Renal cortex interstitium (tissue), 11 donors: ENCODE measurements around the gene SPSB2. TPM values are rescaled to one million over a fixed set of nuclear protein-coding genes. Genes with fewer than 3 reads are reported as not detected.

Source experiments
- DNase-seq, 11 donors: peaks; one replicate each; pipeline ENCODE4 v3.0.0-alpha.2; 2013; ENCODE audit warnings: low read depth in 9 of 11, low spot score in 4 of 11; ENCODE audit errors: extremely low read depth in 1 of 11
- polyA plus RNA-seq, 3 donors: library from polyadenylated mRNA; unstranded; fragments of 120-200 nt; gene quantifications; one replicate each; pipeline ENCODE4 v1.2.1, GENCODE V29; 2013; ENCODE audit not compliant: insufficient read length in 3 of 3

The SPSB2 gene
- polyA plus RNA-seq, 3 donors: 7.5 to 15.1 (median 9.3) TPM

DNA sequence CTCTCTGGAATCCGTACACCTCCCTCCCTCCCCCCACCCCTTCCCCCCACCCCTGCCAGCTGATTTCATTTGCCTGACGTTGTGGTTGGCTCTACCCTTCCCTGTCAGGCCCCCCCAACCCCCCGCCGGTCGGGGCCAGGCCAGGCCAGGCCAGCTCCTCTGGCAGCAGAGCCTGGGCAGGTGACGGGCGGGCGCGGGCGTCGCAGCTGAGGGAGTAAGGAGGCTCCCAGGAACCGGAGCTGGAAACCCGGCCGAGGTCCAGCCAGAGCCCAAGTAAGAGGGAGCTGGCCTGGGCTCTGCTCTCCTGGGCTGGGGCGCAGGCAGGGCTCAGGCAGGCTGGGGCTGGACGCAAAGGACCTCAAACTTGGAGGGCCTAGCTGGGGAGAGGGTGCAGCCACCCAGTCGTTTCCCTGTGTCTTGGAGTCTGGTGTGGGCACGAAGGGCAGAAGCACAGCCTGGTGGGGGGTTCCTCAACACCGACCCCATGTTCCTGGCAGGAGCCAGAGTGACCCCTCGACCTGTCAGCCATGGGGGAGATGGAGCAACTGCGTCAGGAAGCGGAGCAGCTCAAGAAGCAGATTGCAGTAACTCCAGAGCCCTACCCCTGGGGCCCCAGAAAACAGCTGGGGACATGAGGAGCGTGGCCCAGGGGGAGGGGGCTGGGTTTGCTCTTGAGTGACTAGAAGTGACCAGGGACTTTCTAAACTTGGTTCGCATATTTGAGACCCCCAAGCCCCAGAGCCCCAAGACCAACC, 32.2 kb downstream of the SPSB2 start, which contains the start of gene GNB3:
GNB3 (plus strand) TSS at position 165 of the 755 bp plus-strand sequence; CDS start at position 528, 363 bp downstream.
- DNase-seq: no peak

DNA sequence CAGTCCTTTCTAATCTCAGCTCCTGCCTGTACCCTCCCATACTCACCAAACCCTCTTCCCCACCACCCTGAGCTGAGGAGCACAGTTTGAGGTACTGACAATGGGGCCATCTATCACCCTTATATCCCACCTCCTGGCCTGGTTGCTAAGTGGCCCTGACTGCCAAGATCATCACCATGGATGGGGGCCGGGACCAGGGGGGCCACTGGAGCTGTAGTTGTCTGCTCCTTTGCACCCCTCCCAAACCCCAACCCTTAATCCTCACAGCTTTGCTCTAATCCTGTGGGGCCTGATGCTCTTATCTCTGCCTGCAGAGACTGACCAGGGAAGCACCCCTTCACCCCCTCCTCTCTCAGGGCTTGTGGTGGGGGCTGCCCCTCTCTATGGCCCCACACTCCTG, 32.8 kb downstream of the SPSB2 start:
- no peak for DNase-seq

DNA sequence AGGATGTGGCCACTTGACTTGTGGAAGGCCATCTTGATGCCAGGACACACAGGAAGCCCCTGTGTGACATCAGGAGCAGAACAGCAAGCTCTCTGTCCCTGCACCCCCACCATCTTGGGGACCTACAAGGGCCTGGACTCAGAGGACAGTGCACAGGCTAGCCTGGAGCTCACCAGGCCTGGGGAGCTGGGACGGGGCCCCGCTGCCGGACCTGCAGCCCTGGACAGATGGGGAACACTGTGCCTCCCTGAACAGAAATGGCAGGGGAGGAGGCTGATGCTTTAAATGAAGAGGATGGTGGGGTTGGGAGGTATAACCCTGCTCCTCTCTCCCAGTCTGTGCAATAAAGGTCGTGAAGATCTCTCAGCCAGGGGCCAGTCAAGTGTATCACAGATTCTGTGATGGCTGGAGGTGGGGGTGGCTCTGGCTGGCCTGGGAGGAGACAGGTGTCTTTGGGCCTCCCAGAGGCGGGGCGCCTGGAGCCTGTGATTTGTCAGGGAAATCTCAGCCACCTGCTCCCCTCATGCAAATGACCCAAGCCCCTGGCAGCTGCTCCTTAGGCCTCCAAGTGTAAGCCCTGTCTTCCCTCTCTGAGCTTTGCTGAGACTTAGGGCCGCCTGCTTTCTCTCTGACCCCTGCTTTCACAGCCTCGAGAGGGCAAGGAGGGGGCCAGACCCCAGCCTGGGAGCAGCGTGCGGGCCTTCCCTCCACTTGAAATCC, 33.5 kb downstream of the SPSB2 start:
- DNase-seq: no peak

DNA sequence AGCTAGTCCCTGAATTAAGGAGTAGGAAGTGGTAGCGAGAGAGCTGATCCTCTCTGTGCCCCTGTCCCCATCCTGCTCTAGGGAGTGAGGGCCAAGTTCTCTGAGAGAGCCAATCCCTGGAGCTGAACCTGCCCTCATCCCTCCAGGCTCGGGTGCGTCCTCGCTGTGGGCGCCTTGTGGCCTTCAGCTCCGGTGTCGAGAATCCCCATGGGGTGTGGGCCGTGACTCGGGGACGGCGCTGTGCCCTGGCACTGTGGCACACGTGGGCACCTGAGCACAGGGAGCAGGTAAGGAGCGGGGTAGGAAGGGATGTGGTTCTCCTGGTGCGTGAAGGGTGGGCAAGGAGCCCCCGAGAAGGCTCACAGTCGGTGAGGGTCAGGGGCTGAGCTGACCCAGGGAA, 34.2 kb downstream of the SPSB2 start:
- DNase-seq: no peak

DNA sequence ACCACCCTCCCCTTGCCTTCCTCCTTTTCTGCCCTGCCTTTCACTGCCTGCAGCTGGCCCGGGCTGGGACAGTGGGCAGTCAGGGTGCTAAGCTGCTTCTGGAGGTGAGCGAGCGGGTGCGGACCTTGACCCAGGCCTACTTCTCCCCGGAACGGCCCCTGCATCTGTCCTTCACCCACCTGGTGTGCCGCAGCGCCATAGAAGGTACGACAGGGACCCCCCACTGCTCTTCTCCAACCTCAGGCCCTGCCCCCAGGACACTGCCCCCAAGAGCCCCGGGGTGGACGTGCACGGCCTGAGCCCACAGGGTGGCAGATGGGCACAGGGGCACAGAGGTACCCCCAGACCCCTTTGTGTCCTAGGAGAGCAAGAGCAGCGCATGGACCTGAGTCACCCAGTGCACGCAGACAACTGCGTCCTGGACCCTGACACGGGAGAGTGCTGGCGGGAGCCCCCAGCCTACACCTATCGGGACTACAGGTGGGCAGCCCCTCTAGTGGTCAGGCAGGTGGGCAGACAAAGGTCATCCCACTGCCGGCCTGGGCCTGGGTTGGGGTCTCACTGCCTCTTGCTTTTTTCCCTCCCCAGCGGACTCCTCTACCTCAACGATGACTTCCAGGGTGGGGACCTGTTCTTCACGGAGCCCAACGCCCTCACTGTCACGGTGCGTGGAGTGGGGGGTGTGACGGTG, 35.6 kb downstream of the SPSB2 start:
- DNase-seq: no peak

DNA sequence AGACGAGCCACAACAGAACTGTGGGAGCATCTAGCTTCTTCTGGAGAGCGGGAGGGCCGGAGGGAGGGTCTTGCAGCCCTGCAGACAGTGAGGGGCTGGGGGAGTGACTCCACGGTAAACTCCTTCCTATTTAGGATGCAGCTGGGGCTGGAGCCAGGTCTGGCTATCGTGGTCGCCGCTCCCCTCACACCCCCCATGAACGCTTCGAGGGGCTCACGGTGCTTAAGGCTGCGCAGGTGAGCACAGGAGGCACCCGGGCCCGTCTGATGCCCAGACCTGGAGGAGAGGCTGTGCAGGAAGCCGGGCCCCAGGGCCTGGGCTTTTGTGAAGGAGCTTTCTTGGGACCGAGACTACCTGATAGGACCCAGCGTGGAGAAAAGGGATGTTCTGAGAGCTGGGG, 36.3 kb downstream of the SPSB2 start:
- DNase-seq: no peak

DNA sequence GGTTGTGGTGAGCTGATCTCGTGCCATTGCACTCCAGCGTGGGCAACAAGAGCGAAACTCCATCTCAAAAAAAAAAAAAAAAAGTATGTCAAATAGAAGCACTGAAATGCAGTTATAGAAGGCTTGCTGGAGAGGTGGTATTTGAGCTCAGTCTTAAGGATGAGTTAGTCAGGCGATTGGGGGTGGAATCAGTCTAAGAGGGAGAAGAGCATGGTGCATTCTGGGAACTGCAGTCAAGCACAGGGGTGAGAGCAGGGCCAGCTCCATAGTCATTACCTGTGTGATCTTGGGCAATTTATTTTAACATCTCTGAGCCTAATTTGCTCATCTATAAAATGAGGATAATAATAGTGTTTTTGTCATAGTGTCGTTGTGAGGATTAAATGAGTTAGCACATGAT, 38.2 kb downstream of the SPSB2 start:
- DNase-seq: no peak

DNA sequence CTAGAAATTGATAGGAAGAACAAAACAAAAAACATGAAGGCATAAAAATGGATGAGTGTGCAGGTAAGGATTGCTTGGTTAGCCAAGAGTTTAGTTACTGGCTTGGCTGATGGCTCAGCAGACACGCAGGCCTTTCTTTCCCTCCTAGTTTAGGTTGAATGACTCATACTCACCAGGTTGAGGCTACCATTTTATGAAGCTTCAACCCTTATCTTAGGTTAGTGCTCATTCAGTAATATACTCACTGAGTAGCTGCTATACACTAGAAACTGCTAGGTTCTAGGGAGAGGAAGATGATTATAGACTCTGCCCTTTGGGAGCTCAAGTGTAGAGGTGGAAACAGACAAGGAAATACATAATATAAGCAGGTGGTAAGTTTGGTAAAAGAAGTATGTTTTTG, 38.8 kb downstream of the SPSB2 start:
- no peak for DNase-seq

DNA sequence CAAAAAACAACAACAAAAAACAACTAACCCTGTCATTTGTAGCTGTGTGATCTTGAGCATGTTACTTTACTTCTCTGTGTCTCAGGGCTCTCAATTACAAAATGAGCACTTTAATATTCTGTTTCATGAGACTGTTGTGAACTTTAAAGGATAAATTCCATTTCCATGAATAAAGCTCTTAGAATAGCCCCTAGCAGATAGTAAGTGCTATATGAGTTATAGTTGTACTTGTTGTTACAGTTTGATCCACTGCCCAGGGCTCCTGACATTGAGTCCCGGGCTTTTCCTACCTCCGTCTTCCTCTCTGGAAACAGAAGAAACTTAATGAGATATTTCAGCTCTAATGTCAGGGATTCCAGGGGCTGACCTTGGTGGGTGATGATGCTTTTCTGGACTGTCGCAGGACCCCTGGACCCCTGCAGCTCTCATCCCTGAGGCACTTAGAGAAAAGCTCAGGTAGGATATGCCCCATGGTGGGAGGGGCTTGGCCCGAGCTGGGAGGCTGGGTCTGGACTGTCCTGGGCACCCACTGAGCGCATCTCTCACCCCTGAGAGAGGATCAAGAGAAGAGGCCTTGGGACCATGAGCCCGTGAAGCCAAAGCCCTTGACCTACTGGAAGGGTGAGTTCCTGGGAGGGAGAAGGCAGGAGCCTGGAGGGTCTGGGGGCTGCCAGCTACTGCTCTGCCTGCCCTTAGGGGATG, 39.8 kb downstream of the SPSB2 start:
- no peak for DNase-seq

DNA sequence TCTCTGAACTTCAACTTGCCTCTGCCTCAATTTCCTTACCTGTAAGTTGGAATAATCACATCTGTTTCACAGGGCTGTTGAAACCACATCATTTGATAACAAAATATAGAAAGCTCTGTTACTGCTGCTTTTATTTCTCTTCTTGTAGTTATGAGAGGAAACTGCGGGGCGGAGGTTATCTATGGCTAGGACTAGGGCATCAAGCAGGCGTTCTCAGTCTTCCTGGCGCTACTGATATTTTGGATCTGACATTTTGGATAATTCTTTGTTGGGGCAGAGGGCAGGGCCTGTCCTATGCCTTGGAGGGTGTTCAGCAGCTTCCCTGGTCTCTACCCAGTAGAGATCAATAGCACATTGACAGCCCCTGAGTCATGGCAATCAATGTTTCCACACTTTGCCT, 41.0 kb downstream of the SPSB2 start:
- DNase-seq: no peak

DNA sequence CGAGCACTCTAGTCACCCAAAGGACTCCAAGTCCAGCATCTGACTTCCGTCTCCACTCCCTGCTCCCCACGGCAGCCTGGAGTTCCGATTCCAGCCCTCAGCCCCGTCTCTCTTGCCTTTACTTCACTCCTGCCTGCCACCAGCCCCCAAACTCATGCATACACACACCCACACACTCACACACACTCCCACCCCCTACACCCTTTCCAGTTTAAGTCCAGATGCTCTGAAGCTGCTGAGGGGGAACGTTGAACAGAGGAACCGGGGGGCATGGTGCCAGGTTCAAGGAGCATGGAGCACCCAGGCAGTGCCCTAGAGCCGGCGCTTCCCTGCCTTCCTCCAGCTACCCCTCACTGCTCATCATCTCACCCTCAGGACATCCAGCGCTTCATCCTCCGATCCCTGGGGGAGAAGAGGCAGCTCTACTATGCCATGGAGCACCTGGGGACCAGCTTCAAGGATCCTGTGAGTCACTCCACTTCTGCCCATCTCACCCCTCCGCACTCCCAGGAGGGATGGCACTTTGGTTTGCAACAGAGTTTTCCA, 41.6 kb downstream of the SPSB2 start:
- DNase-seq: no peak

DNA sequence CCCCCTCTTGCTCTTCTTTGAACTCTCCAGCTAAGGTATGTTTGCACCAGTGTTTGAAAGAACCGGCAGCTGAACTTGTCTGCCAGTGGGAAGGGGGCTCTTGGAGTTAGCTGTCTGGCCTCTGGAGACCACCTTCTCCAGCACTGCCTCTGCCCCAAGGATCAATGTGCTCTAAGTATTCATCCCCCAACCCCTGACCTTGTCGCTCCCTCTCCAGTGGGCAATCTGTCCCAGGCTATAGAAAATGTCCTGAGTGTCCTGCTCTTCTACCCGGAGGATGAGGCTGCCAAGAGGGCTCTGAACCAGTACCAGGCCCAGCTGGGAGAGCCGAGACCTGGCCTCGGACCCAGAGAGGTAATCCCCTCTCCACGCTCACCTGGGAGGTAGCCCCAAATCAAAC, 42.1 kb downstream of the SPSB2 start:
- no peak for DNase-seq

DNA sequence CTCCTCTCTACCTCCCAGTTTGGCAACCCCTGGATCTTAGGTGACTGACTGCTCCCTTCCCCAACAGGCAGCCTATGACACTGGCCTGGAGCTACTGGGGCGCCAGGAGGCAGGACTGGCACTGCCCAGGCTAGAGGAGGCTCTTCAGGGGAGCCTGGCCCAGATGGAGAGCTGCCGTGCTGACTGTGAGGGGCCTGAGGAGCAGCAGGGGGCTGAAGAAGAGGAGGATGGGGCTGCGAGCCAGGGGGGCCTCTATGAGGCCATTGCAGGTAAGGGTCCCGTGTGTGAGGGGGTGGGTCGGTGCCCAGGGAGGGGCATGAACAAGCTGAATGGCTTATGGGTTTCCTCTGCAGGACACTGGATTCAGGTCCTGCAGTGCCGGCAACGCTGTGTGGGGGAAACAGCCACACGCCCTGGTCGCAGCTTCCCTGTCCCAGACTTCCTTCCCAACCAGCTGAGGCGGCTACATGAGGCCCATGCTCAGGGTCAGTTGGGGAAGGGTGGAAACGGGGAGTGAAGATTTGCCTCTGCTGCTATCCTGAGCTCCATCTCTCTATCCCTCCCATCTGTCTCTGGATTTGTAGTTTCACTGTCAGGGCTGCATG, 42.7 kb downstream of the SPSB2 start:
- DNase-seq: no peak

DNA sequence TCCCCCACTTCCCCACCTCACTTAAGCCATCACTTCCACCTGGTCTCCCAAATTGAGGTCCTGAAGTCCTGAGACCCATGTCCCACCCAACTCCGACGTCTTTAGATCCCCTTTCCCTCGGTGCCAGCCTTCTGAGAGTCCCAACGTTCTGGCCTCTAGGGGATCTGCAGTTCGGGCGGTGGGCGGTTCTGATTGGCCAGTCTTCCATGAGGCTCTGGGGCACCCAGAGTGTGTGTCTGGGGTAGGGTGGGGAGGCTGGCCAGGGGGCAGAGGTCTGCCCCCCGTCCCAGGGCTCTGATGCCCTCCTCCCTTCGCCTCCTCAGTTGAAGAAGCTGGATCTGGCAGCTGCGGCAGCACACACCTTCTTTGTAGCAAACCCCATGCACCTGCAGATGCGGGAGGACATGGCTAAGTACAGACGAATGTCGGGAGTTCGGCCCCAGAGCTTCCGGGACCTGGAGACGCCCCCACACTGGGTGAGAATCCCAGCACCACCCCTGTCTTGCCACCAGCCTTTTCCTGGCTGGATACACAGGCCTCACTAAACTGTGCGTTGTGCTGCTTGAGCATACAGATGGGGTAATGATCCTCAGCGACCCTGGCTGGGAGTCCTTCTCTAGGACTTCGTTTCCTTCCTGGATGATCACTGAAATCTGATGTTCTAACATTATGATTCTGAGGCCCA, 43.4 kb downstream of the SPSB2 start:
- DNase-seq: no peak

DNA sequence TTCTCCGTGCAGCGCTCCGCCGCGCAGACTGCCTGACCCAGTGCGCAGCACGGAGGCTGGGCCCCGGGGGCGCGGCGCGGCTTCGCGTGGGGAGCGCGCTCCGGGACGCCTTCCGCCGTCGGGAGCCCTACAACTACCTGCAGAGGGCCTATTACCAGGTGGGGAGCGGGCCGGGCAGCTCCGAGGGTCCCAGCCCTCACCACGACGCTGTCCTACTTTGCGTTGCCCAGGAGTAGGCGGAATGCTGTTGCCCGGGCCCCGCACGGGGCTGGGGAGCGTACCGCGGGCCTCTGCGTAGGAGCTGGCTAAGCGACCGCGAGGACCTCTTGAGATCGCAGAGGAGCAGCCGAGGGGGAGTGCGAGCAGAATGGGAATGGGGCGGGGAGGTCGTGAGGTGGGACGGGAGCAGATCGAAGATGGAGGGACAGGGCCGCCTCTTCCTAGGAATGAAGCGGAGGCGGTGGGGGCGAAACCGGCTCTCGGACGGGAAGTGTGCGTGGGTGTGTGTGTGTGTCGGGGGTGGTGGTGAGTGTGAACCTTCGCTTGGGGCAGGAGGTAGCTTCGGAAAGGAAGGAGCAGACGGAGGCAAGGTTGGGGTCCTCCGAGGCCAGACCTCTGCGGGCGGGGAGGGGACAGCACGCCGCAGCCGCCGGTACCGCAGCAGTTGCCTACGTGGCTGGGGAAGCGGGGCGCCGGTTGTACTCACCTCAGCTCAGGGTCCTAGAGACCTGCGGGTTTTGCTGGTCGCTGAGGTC, 44.1 kb downstream of the SPSB2 start:
- peak in 1 of 11 donors; percentile 59 for DNase-seq

DNA sequence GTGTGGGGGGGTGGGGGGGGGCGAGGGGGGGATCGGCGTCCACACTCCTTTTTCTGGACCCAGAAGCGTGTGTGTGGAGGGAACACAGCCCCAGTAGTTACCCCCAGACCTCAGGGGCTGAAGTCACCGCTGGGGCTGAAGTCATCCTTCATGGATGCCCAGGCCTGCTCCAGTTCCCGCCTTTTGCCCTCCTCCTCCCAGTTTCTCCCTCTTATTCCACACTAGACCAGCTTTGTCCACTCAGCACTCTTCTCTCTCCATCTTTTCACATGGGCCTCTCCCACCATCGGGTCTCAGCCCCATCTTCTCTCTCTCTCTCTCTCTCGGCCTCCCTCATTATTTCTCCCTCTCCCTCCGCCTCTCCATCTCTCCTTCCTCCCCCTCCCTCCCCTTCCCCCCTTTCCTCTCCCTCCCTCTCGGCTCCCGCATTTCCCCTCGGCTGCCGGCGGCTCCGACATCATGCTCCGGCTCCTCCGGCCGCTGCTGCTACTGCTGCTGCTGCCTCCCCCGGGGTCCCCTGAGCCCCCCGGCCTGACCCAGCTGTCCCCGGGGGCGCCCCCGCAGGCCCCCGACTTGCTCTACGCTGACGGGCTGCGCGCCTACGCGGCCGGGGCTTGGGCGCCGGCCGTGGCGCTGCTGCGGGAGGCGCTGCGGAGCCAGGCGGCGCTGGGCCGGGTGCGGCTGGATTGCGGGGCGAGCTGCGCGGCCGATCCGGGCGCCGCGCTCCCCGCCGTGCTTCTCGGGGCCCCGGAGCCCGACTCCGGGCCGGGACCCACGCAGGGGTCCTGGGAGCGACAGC, 44.9 kb downstream of the SPSB2 start, which contains the start of gene P3H3:
P3H3 (plus strand) TSS at position 426 of the 799 bp plus-strand sequence; CDS start at position 460, 34 bp downstream.
- peak in 1 of 11 donors; percentile 45 for DNase-seq
